H1 (cell line): ENCODE measurements around the gene TBC1D4. TPM values are rescaled to one million over a fixed set of nuclear protein-coding genes. Genes with fewer than 3 reads are reported as not detected.

Source experiments
- CTCF ChIA-PET: fragments of 300-600 bp; sonication (Branson Sonifier 250); formaldehyde crosslinking; loops from one replicate; lab custom pipeline; 2021; ENCODE audit not compliant: partially characterized antibody; lab: Charles Lee
- POLR2A ChIA-PET: fragments of 300-600 bp; sonication (Branson Sonifier 250); formaldehyde crosslinking; loops from one replicate; lab custom pipeline; 2021; ENCODE audit warnings: inconsistent platforms; ENCODE audit not compliant: partially characterized antibody; lab: Charles Lee
- DNase-seq, 2 experiments: peaks; one replicate each; pipeline versions ENCODE4 v3.0.0 to v3.0.0-alpha.2; 2010 to 2022; ENCODE audit warnings: low spot score in 2 of 2, low read depth in 1 of 2, mixed read lengths in 1 of 2
- FAIRE-seq: peaks from 2 replicates; lab custom pipeline; 2011; peaks lifted over from hg19 to GRCh38; lab: Jason Lieb, UNC
- H2AFZ ChIP-seq: 2 replicates; pipeline ENCODE4 v1.8.1; 2012; ENCODE audit warnings: low read length, inconsistent platforms
- H2AK5ac ChIP-seq: 2 replicates; pipeline ENCODE4 v1.6.1; 2013; ENCODE audit warnings: low read depth, low read length
- H2BK120ac ChIP-seq: replicated peaks from 2 replicates; pipeline ENCODE3; 2013; ENCODE audit warnings: low read depth, low read length, inconsistent platforms
- H2BK12ac ChIP-seq: 2 replicates; pipeline ENCODE4 v1.6.1; 2013; ENCODE audit warnings: low read depth, low read length
- H2BK15ac ChIP-seq: 2 replicates; pipeline ENCODE4 v1.6.1; 2013; ENCODE audit warnings: low read length
- H2BK20ac ChIP-seq: 2 replicates; pipeline ENCODE4 v1.6.1; 2013; ENCODE audit warnings: low read length
- H2BK5ac ChIP-seq: 2 replicates; pipeline ENCODE4 v1.6.1; 2013; ENCODE audit warnings: low read depth, low read length
- H3K14ac ChIP-seq: 2 replicates; pipeline ENCODE4 v1.6.1; 2013; ENCODE audit warnings: inconsistent platforms; ENCODE audit not compliant: insufficient read length
- H3K18ac ChIP-seq: 2 replicates; pipeline ENCODE4 v1.6.1; 2013; ENCODE audit warnings: low read length; ENCODE audit errors: extremely low read depth
- H3K23ac ChIP-seq: 2 replicates; pipeline ENCODE4 v1.6.1; 2013; ENCODE audit warnings: inconsistent platforms; ENCODE audit not compliant: insufficient read length
- H3K23me2 ChIP-seq: 2 replicates; pipeline ENCODE4 v1.6.1; 2013; ENCODE audit warnings: low read depth, low read length
- H3K27ac ChIP-seq: 2 replicates; pipeline ENCODE4 v1.6.1; 2011; ENCODE audit warnings: low read depth, low read length, inconsistent platforms
- H3K27me3 ChIP-seq, 4 experiments: replicated peaks in 1 of 4; 1 replicate in 1 of 4; 2 replicates in 3 of 4; pipeline versions ENCODE4 v1.6.1 to v1.8.1; 2011 to 2013; ENCODE audit warnings: low read length in 3 of 4, mild to moderate bottlenecking in 3 of 4, inconsistent platforms in 2 of 4, mixed read lengths in 2 of 4, moderate library complexity in 1 of 4; ENCODE audit not compliant: control insufficient read depth in 3 of 4, insufficient read depth in 3 of 4; ENCODE audit errors: extremely low read depth in 1 of 4
- H3K36me3 ChIP-seq, 4 experiments: 2 replicates each; pipeline versions ENCODE4 v1.6.1 to v1.8.1; 2011 to 2013; ENCODE audit warnings: mild to moderate bottlenecking in 4 of 4, low read length in 3 of 4, moderate library complexity in 2 of 4, control low read depth in 1 of 4, inconsistent platforms in 1 of 4; ENCODE audit not compliant: insufficient read depth in 4 of 4, control insufficient read depth in 2 of 4
- H3K4ac ChIP-seq: replicated peaks from 2 replicates; pipeline ENCODE3; 2013; ENCODE audit warnings: low read length, low read depth, mixed read lengths, inconsistent platforms; ENCODE audit not compliant: insufficient read length
- H3K4me1 ChIP-seq, 4 experiments: replicated peaks in 1 of 4; 1 replicate in 1 of 4; 2 replicates in 3 of 4; pipeline versions ENCODE4 v1.6.1 to v1.8.1; 2011 to 2013; ENCODE audit warnings: low read length in 3 of 4, inconsistent platforms in 2 of 4, mixed read lengths in 1 of 4; ENCODE audit not compliant: insufficient read depth in 4 of 4, control insufficient read depth in 3 of 4
- H3K4me2 ChIP-seq, 2 experiments: 2 replicates each; pipeline versions ENCODE4 v1.6.1 to v1.8.1; 2011 to 2013; ENCODE audit warnings: low read depth in 2 of 2, low read length in 2 of 2, control low read depth in 1 of 2, inconsistent platforms in 1 of 2, mild to moderate bottlenecking in 1 of 2; ENCODE audit not compliant: insufficient read depth in 1 of 2
- H3K4me3 ChIP-seq, 4 experiments: fragments of 200-600, 300-600 bp in 1 of 4; sonication (generic), shearing (Covaris generic), sonication (Bioruptor Twin) in 1 of 4; 2 replicates each; pipeline versions ENCODE4 v1.5.1 to v1.8.1; 2011 to 2016; ENCODE audit warnings: low read length in 4 of 4, low read depth in 3 of 4, control low read depth in 2 of 4, inconsistent platforms in 2 of 4, mild to moderate bottlenecking in 2 of 4, mixed read lengths in 1 of 4, moderate library complexity in 1 of 4; ENCODE audit not compliant: insufficient read depth in 2 of 4; ENCODE audit errors: extremely low read depth in 1 of 4
- H3K56ac ChIP-seq: replicated peaks from 2 replicates; pipeline ENCODE3; 2013; ENCODE audit warnings: low read depth, mild to moderate bottlenecking, mixed read lengths, low read length, inconsistent platforms; ENCODE audit not compliant: insufficient read length
- H3K79me1 ChIP-seq: 2 replicates; pipeline ENCODE4 v1.6.1; 2013; ENCODE audit warnings: low read depth, low read length, control low read depth
- H3K79me2 ChIP-seq, 2 experiments: 2 replicates each; pipeline versions ENCODE4 v1.6.1 to v1.8.1; 2012 to 2013; ENCODE audit warnings: low read length in 2 of 2, mild to moderate bottlenecking in 2 of 2, inconsistent platforms in 1 of 2; ENCODE audit not compliant: insufficient read depth in 2 of 2, control insufficient read depth in 1 of 2
- H3K9ac ChIP-seq, 4 experiments: replicated peaks in 1 of 4; 1 replicate in 1 of 4; 2 replicates in 3 of 4; pipeline versions ENCODE4 v1.6.1 to v1.8.1; 2011 to 2013; ENCODE audit warnings: low read depth in 3 of 4, low read length in 3 of 4, control low read depth in 2 of 4, mild to moderate bottlenecking in 2 of 4, moderate library complexity in 2 of 4, inconsistent platforms in 1 of 4; ENCODE audit errors: extremely low read depth in 1 of 4
- H3K9me3 ChIP-seq, 2 experiments: 2 replicates each; pipeline versions ENCODE4 v1.6.1 to v1.8.1; 2012 to 2013; ENCODE audit warnings: mild to moderate bottlenecking in 2 of 2, moderate library complexity in 2 of 2, control low read depth in 1 of 2, inconsistent platforms in 1 of 2, low read depth in 1 of 2, low read length in 1 of 2, mixed read lengths in 1 of 2; ENCODE audit not compliant: insufficient read depth in 2 of 2
- H4K20me1 ChIP-seq, 2 experiments: replicated peaks in 1 of 2; 2 replicates each; pipeline versions ENCODE3 to v1.8.1; 2011 to 2013; ENCODE audit warnings: inconsistent platforms in 2 of 2, low read length in 2 of 2, mild to moderate bottlenecking in 1 of 2; ENCODE audit not compliant: insufficient read depth in 2 of 2, control insufficient read depth in 1 of 2
- H4K5ac ChIP-seq: 2 replicates; pipeline ENCODE4 v1.6.1; 2013; ENCODE audit warnings: low read length, low read depth, mixed read lengths, inconsistent platforms; ENCODE audit not compliant: insufficient read length
- H4K8ac ChIP-seq: 2 replicates; pipeline ENCODE4 v1.8.0; 2013; ENCODE audit warnings: mild to moderate bottlenecking, moderate library complexity, low read length, inconsistent platforms; ENCODE audit not compliant: insufficient read depth; ENCODE audit errors: extremely low read depth
- H4K91ac ChIP-seq: replicated peaks from 2 replicates; pipeline ENCODE3; 2013; ENCODE audit warnings: low read length, mixed read lengths, inconsistent platforms; ENCODE audit not compliant: insufficient read length
- BCL11A ChIP-seq, 2 experiments: IDR thresholded peaks; one replicate each; pipeline ENCODE4 v1.6.1; 2011; ENCODE audit warnings: low read depth in 2 of 2, low read length in 2 of 2, mild to moderate bottlenecking in 2 of 2
- CHD2 ChIP-seq: IDR thresholded peaks from 2 replicates; pipeline ENCODE4 v1.6.1; 2012; ENCODE audit warnings: low read length, improper control_type of control experiment
- GTF2F1 ChIP-seq: IDR thresholded peaks from 2 replicates; pipeline ENCODE4 v1.6.1; 2012; ENCODE audit warnings: low read depth, low read length, improper control_type of control experiment, borderline replicate concordance
- polyA plus RNA-seq, 7 experiments: library from polyadenylated mRNA; depleted of rRNA in 3 of 7; stranded (reverse) in 5 of 7; unstranded in 2 of 7; fragments of >200 nt in 5 of 7; fragments of 200-250 nt in 2 of 7; gene quantifications; 1 replicate in 5 of 7; 2 replicates in 1 of 7; 4 replicates in 1 of 7; pipeline versions ENCODE4 v1.2.1 to v1.2.3, GENCODE V29; 2011 to 2013; ENCODE audit warnings: missing spikeins in 2 of 7, mixed read lengths in 2 of 7
- total RNA-seq: library from RNA; stranded (reverse); fragmentation: NEBNext Ultra II Directional; extraction: Animal tissue kit (Norgen Biotek cat#: 25700); gene quantifications from 2 replicates; pipeline ENCODE4 v1.2.1, GENCODE V29; 2021

Gene TBC1D4
- total and polyA plus RNA-seq, 2 of the 8 experiments (the other 6 are each of a cell fraction or from before 2014, with no cell fraction given): 16.7 to 39.0 TPM

DNA sequence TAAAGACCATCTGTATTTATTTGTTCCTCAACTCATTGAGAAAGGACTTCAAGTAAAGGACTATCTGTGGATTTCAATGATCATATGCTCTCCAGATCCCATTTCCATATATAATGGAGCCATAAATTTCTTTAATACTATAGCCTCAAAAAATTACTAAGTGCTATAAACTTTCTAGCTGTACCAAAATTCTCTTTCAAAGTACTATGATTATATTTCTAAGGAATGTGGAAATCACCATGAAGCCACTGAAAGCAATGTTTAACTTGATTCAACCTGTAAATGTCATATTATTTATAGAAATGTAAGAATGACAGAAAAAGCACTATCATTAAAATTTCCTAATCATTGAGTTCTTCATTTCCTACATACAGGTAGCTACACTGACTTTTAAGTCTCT, 20.7 kb downstream of the TBC1D4 start:
- H3K9ac ChIP-seq: no peak overlapping the region
- H3K14ac ChIP-seq: no peak overlapping the region
- no peak overlapping the region for H3K27ac ChIP-seq
- no peak overlapping the region for H3K23ac ChIP-seq
- H3K79me2 ChIP-seq: peaks cover 0 to 38% of the 10 kb centered on the region in 2 experiments; a peak in 2 of 4 replicates
- no peak overlapping the region for H2BK20ac ChIP-seq
- H3K18ac ChIP-seq: no peak overlapping the region
- H4K8ac ChIP-seq: no peak overlapping the region
- no peaks in the 10 kb centered on the region for H4K20me1 ChIP-seq
- no peak overlapping the region for H3K4me2 ChIP-seq
- H2AK5ac ChIP-seq: no peak overlapping the region
- H4K5ac ChIP-seq: no peak overlapping the region
- H3K4me3 ChIP-seq: no peak overlapping the region
- no peak overlapping the region for H3K4ac ChIP-seq
- no peaks in the 10 kb centered on the region for H3K79me1 ChIP-seq
- no peak for DNase-seq
- no peak overlapping the region for H2BK12ac ChIP-seq
- no peaks in the 10 kb centered on the region for H3K27me3 ChIP-seq
- ChIA-PET POLR2A (no interaction called here), CTCF (interaction anchor here (0.9 kb wide), 2 partner anchors 21 to 22 kb away, joined by 4 read pairs; partner anchors contain the start of gene TBC1D4)
- H4K91ac ChIP-seq: no peak overlapping the region
- H3K36me3 ChIP-seq: peaks cover 0 to 3% (median 1%) of the 10 kb centered on the region in 4 experiments; a peak in 1 of 8 replicates
- TF ChIP-seq CHD2: no peak
- TF ChIP-seq GTF2F1: no peak
- no peak for TF ChIP-seq BCL11A (IDR thresholded peaks at IDR 0.05; ENCODE audit: low read depth in 2 of 2, low read length in 2 of 2)
- FAIRE-seq: no peak
- no peak overlapping the region for H2BK15ac ChIP-seq
- H2BK5ac ChIP-seq: no peak overlapping the region
- peaks cover 7 to 14% of the 10 kb centered on the region in 2 experiments; a peak in 3 of 4 replicates for H3K9me3 ChIP-seq
- no peak overlapping the region for H2BK120ac ChIP-seq
- peaks cover 0 to 9% (median 4%) of the 10 kb centered on the region in 4 experiments; a peak in 4 of 7 replicates for H3K4me1 ChIP-seq
- no peak overlapping the region for H2AFZ ChIP-seq
- H3K56ac ChIP-seq: no peak overlapping the region
- no peaks in the 10 kb centered on the region for H3K23me2 ChIP-seq
